Sigmoid colon (tissue), 7 donors: ENCODE results near the gene PACRG. TPM values are rescaled to one million over a fixed set of nuclear protein-coding genes. Genes with fewer than 3 reads are reported as not detected.

Experiments
- DNase-seq: peaks from one replicate; pipeline ENCODE4 v3.0.0-alpha.2; 2019
- H3K27ac ChIP-seq, 4 donors: fragments of 200-600 bp; sonication (generic); one replicate each; pipeline ENCODE4 v1.5.1; 2016 to 2019; ENCODE audit warnings: mild to moderate bottlenecking in 1 of 4
- H3K27me3 ChIP-seq, 3 donors: fragments of 200-600 bp; sonication (generic); one replicate each; pipeline ENCODE4 v1.5.1; 2019; ENCODE audit warnings: mild to moderate bottlenecking in 1 of 3
- H3K36me3 ChIP-seq, 4 donors: fragments of 200-600 bp; sonication (generic); one replicate each; pipeline ENCODE4 v1.5.1; 2016 to 2019
- H3K4me1 ChIP-seq, 4 donors: fragments of 200-600 bp; sonication (generic); one replicate each; pipeline ENCODE4 v1.5.1; 2017 to 2019
- H3K4me3 ChIP-seq, 4 donors: fragments of 200-600 bp; sonication (generic); one replicate each; pipeline ENCODE4 v1.5.1; 2017 to 2019; ENCODE audit warnings: mild to moderate bottlenecking in 2 of 4, moderate library complexity in 1 of 4
- H3K9me3 ChIP-seq, 4 donors: fragments of 200-600 bp in 3 of 4; sonication (generic) in 3 of 4; one replicate each; pipeline versions ENCODE4 v1.5.1 to v1.6.1; 2013 to 2019
- EP300 ChIP-seq, 4 donors: sonication (generic); formaldehyde crosslinking; IDR thresholded peaks; one replicate each; pipeline ENCODE4 v1.6.1; 2017; ENCODE audit warnings: antibody characterized with exemption in 4 of 4
- POLR2A ChIP-seq, 2 donors: fragments of 450-650 bp; IDR thresholded peaks; one replicate each; pipeline ENCODE4 v1.6.1; 2016; ENCODE audit warnings: antibody characterized with exemption in 2 of 2, mild to moderate bottlenecking in 2 of 2, moderate library complexity in 2 of 2
- POLR2AphosphoS5 ChIP-seq, 4 donors: sonication (generic); formaldehyde crosslinking; IDR thresholded peaks; one replicate each; pipeline ENCODE4 v1.6.1; 2017; ENCODE audit warnings: antibody characterized with exemption in 4 of 4
- WGBS, 2 donors: extraction: QIAGEN DNeasy Blood & Tissue Kit; methylation state at CpG; one replicate each; pipeline ENCODE4 v1.1.7; 2013; 5-methylcytosine and 5-hydroxymethylcytosine counted together
- intact Hi-C: fragments of 100-400 bp; cut with DNase I; formaldehyde crosslinking; loops from one replicate; pipeline ENCODE4 v1.15.1; 2023
- polyA plus RNA-seq, 3 donors: library from polyadenylated mRNA; stranded (reverse); fragments of 200-250 nt; gene quantifications; one replicate each; pipeline ENCODE4 v1.2.3, GENCODE V29; 2013
- total RNA-seq, 4 donors: library from RNA; depleted of rRNA; stranded (reverse); fragments of >200 nt; gene quantifications; one replicate each; pipeline ENCODE4 v1.1.0, GENCODE V29; 2016
- TF ChIP-seq, protein P1 (sequence below), 4 experiments: fragments of 450-650 bp in 3 of 4; fragments of 200-600 bp in 1 of 4; IDR thresholded peaks; one replicate each; pipeline ENCODE4 v1.5.1; 2016 to 2019; ENCODE audit warnings: antibody characterized with exemption in 4 of 4, mild to moderate bottlenecking in 3 of 4, moderate library complexity in 2 of 4
- donor health status: healthy with polysubstance abuse.
- donor health status: Bipolar disorder and iron deficiency.
- donor health status: healthy.

PACRG gene
- total and polyA plus RNA-seq, 7 donors, result 0.12 to 6.9 (median 0.95) TPM; not detected in 2

DNA sequence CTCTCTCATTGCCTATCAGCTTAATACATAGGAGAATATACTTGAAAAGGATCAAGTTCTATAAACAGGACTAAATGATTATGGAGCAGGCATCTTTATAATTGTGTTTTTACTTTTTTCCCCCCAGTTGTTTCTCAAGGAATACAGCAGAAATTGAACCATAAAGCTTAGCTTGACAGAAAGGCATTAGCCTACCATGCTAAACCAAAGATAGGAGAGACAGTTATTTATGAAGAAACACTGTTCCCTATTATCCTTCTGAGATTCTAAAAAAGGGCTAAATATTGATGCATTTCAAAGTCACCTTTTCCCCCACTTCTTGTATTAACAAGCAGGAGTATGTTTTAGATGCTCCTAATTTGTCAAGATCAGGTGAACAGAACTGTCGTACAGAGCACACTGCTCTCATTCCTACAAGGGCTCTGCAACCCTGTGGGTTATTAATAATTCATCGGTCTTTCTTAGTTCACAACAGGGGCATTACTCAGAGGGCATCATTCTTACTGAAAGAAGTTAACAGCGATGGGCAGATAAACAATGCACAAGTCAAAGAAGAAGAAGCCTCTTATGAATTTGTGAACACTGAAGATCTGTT is 38.9 kb upstream of the PACRG start:
- DNase-seq, result no peak
- no peak overlapping the region for H3K27ac ChIP-seq
- H3K4me3 ChIP-seq, result no peak overlapping the region
- H3K4me1 ChIP-seq, result no peaks in the 10 kb centered on the region
- 92 to 95% methylated on average over 3 of the region's 3 CpGs for WGBS, 2 donors
- intact Hi-C loops, result no loop called here
- no peaks in the 10 kb centered on the region for H3K36me3 ChIP-seq
- no peak for TF ChIP-seq EP300 (IDR thresholded peaks at IDR 0.05)
- no peak for TF ChIP-seq POLR2A (IDR thresholded peaks at IDR 0.05)
- TF ChIP-seq, protein P1, sequence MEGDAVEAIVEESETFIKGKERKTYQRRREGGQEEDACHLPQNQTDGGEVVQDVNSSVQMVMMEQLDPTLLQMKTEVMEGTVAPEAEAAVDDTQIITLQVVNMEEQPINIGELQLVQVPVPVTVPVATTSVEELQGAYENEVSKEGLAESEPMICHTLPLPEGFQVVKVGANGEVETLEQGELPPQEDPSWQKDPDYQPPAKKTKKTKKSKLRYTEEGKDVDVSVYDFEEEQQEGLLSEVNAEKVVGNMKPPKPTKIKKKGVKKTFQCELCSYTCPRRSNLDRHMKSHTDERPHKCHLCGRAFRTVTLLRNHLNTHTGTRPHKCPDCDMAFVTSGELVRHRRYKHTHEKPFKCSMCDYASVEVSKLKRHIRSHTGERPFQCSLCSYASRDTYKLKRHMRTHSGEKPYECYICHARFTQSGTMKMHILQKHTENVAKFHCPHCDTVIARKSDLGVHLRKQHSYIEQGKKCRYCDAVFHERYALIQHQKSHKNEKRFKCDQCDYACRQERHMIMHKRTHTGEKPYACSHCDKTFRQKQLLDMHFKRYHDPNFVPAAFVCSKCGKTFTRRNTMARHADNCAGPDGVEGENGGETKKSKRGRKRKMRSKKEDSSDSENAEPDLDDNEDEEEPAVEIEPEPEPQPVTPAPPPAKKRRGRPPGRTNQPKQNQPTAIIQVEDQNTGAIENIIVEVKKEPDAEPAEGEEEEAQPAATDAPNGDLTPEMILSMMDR (IDR thresholded peaks at IDR 0.05), result no peak
- TF ChIP-seq POLR2AphosphoS5 (IDR thresholded peaks at IDR 0.05), result no peak
- H3K27me3 ChIP-seq, result no peaks in the 10 kb centered on the region
- H3K9me3 ChIP-seq, result no peaks in the 10 kb centered on the region

DNA sequence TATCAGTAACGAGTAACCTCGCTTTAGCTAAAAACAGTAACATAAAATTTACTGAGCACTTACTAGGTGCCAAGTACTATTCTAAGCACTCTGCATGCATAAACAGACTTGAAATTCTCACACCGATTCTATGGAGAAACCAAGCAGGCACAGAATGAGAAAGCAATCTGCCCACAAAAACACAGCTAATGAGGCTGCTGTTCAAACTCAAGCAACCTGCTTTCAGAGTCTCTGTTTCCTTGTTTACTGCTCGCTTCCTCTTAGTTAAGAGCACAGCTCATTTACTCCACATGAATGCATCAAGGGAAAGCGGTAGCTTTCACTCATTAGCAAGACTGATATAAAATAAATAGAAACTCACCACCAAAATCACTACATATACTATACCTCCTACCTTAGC is 37.6 kb upstream of the PACRG start:
- intact Hi-C loops, result no loop called here
- 69 to 72% methylated on average over 5 of the region's 5 CpGs for WGBS, 2 donors
- DNase-seq, result no peak
- H3K4me3 ChIP-seq, result no peak overlapping the region
- H3K4me1 ChIP-seq, result no peaks in the 10 kb centered on the region
- no peaks in the 10 kb centered on the region for H3K9me3 ChIP-seq
- no peaks in the 10 kb centered on the region for H3K36me3 ChIP-seq
- no peak overlapping the region for H3K27ac ChIP-seq
- no peaks in the 10 kb centered on the region for H3K27me3 ChIP-seq
- TF ChIP-seq POLR2A (IDR thresholded peaks at IDR 0.05), result no peak
- TF ChIP-seq, protein P1 (IDR thresholded peaks at IDR 0.05), result no peak
- TF ChIP-seq EP300 (IDR thresholded peaks at IDR 0.05), result no peak
- TF ChIP-seq POLR2AphosphoS5 (IDR thresholded peaks at IDR 0.05), result no peak

GRCh38 chr6:162697872-162698403 is 29.8 kb upstream of the PACRG start:
- Histone ChIP-seq H3K9me3 (no peaks in the 10 kb centered on the region), H3K27ac (no peak overlapping the region), H3K4me1 (no peaks in the 10 kb centered on the region), H3K27me3 (no peaks in the 10 kb centered on the region), H3K36me3 (no peaks in the 10 kb centered on the region), H3K4me3 (no peak overlapping the region)
- WGBS, 2 donors, result 84 to 88% methylated on average over 1 of the region's 1 CpG
- no peak for DNase-seq
- intact Hi-C loops, result no loop called here
- no peak for TF ChIP-seq EP300 (IDR thresholded peaks at IDR 0.05)

DNA sequence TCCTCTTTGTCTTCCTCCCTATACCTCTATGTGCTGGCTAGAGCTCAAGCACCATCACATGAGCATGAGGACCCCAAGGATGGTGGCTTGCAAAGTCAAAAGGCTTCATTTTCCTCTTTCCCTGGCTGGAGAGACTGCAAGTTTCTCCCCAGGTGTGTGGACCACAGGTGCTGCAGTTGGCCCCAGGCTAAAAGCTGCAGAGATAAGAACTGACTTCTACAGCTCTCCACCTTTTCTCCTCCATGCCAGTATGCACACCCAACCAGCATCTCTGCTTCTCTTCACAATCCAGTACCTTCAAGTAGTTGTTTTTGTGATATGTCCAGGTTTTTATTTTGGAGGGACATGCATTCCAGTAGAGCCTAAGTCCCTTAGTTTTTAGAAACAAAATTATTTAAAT is 29.3 kb upstream of the PACRG start:
- no peaks in the 10 kb centered on the region for H3K4me1 ChIP-seq
- H3K36me3 ChIP-seq, result no peaks in the 10 kb centered on the region
- TF ChIP-seq POLR2A (IDR thresholded peaks at IDR 0.05) (no peak), EP300 (IDR thresholded peaks at IDR 0.05) (no peak), POLR2AphosphoS5 (IDR thresholded peaks at IDR 0.05) (no peak)
- TF ChIP-seq, protein P1 (IDR thresholded peaks at IDR 0.05), result no peak
- no peak for DNase-seq
- intact Hi-C loops, result no loop called here
- no peak overlapping the region for H3K4me3 ChIP-seq
- no peaks in the 10 kb centered on the region for H3K27me3 ChIP-seq
- H3K9me3 ChIP-seq, result no peaks in the 10 kb centered on the region
- H3K27ac ChIP-seq, result no peak overlapping the region

DNA sequence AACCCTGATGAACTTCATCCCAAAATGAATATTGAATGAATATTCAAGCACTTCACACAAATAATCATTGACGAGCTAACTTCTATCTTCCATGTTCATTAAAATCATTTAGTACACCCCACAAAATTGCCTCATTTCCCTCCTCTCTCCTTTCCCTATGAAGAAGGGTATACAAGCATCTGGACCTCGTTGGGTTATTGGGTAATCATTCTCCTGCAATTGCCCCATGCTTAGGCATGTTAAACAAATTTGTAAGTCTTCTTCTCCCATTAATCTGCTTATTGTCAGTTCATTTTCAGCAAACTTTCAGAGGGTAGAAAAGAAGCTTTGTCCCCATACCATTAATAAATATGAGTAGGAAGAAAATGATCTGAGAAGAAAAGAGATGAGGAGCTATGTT is 27.8 kb upstream of the PACRG start:
- Histone ChIP-seq H3K27ac (no peak overlapping the region), H3K4me1 (no peaks in the 10 kb centered on the region), H3K27me3 (no peaks in the 10 kb centered on the region), H3K9me3 (no peaks in the 10 kb centered on the region), H3K36me3 (no peaks in the 10 kb centered on the region), H3K4me3 (no peak overlapping the region)
- TF ChIP-seq POLR2AphosphoS5 (IDR thresholded peaks at IDR 0.05), result no peak
- TF ChIP-seq POLR2A (IDR thresholded peaks at IDR 0.05), result no peak
- TF ChIP-seq, protein P1 (IDR thresholded peaks at IDR 0.05), result no peak
- TF ChIP-seq EP300 (IDR thresholded peaks at IDR 0.05), result no peak
- no peak for DNase-seq
- WGBS, 2 donors, result 66 to 71% methylated on average over 2 of the region's 2 CpGs
- intact Hi-C loops, result no loop called here
